ENCODE results near the gene PAX6. TPM values are rescaled to one million over a fixed set of nuclear protein-coding genes. Genes with fewer than 3 reads are reported as not detected.

The PAX6 gene
- total RNA-seq, 6 experiments from 2014 or later: 1.3 to 1.5 (median 1.4) TPM; not detected in 2

GRCh38 chr11:31814176-31814868 lies 3.2 kb upstream of the PAX6 start:
- Mint-ChIP-seq H3K27ac (no peak overlapping the region), H3K9me3 (no peaks in the 10 kb centered on the region), H3K4me1 (ENCODE audit: low read depth) (peaks cover 45% of the 10 kb centered on the region), H3K36me3 (ENCODE audit: low read depth) (no peaks in the 10 kb centered on the region), H3K4me3 (peak overlapping the region; percentile 55; the same call in 1 of the 2 replicates), H3K27me3 (ENCODE audit: insufficient read depth) (peaks cover 62% of the 10 kb centered on the region)
- DNase-seq: no peak
- TF ChIP-seq CTCF (IDR thresholded peaks at IDR 0.05): no peak

- Mint-ChIP-seq H3K27me3 (ENCODE audit: insufficient read depth) (peaks cover 64% of the 10 kb centered on the region), H3K4me3 (peak overlapping the region; percentile 72), H3K36me3 (ENCODE audit: low read depth) (no peaks in the 10 kb centered on the region), H3K27ac (no peak overlapping the region), H3K9me3 (no peaks in the 10 kb centered on the region), H3K4me1 (ENCODE audit: low read depth) (peaks cover 51% of the 10 kb centered on the region)
- no peak for TF ChIP-seq CTCF (IDR thresholded peaks at IDR 0.05)
- no peak for DNase-seq
These were observed 2.5 kb upstream of the PAX6 start for GRCh38 chr11:31813391-31814175.

- H3K36me3 Mint-ChIP-seq (ENCODE audit: low read depth): no peaks in the 10 kb centered on the region
- H3K4me1 Mint-ChIP-seq (ENCODE audit: low read depth): peaks cover 51% of the 10 kb centered on the region
- no peak overlapping the region for H3K27ac Mint-ChIP-seq
- peaks cover 66% of the 10 kb centered on the region for H3K27me3 Mint-ChIP-seq (ENCODE audit: insufficient read depth)
- no peak for TF ChIP-seq CTCF (IDR thresholded peaks at IDR 0.05)
- H3K4me3 Mint-ChIP-seq: peak overlapping the region; percentile 72
- no peak for DNase-seq
- H3K9me3 Mint-ChIP-seq: no peaks in the 10 kb centered on the region
These were observed 1.6 kb upstream of the PAX6 start for GRCh38 chr11:31812383-31813381.

- Mint-ChIP-seq H3K27ac (no peak overlapping the region), H3K9me3 (no peaks in the 10 kb centered on the region), H3K4me1 (ENCODE audit: low read depth) (peaks cover 37% of the 10 kb centered on the region), H3K4me3 (peak overlapping the region; percentile 76; the same call in 1 of the 2 replicates), H3K27me3 (ENCODE audit: insufficient read depth) (peaks cover 67% of the 10 kb centered on the region), H3K36me3 (ENCODE audit: low read depth) (no peaks in the 10 kb centered on the region)
- TF ChIP-seq CTCF (IDR thresholded peaks at IDR 0.05): no peak
- no peak for DNase-seq
These were observed 1.0 kb downstream of the PAX6 start for GRCh38 chr11:31809857-31810778.
